GM18867 (cell line): Measurements from ENCODE around the gene TAGLN2.
"Not testable (repeated sequence)": the region's sequence is repeated elsewhere in the genome, so short reads cannot be mapped to it uniquely, and the experiment has no call there.

Source experiments
- ATAC-seq: cut with Tn5 transposase; IDR thresholded peaks from one replicate; pipeline ENCODE4 v1.9.1; 2021; ENCODE audit warnings: mild to moderate bottlenecking, moderate library complexity; ENCODE audit not compliant: unreplicated experiment

The TAGLN2 gene

GRCh38 chr1:159904036-159904435 is 21.3 kb downstream of the TAGLN2 start:
- ATAC-seq, result not testable (repeated sequence)

- ATAC-seq, result no peak
Observed at GRCh38 chr1:159902541-159902940, 22.8 kb downstream of the TAGLN2 start.

GRCh38 chr1:159900755-159901360 is 24.4 kb downstream of the TAGLN2 start:
- no peak for ATAC-seq

- no peak for ATAC-seq
Observed at GRCh38 chr1:159900086-159900680, 25.1 kb downstream of the TAGLN2 start, which contains the start of gene CFAP45. Gene CFAP45, minus strand, starts transcription at chr1:159900165. Its CDS starts 67 bp downstream, at chr1:159900098.

- not testable (repeated sequence) for ATAC-seq
Observed at GRCh38 chr1:159899634-159900033, 25.7 kb downstream of the TAGLN2 start.

GRCh38 chr1:159898527-159898926 is 26.8 kb downstream of the TAGLN2 start:
- no peak for ATAC-seq

- ATAC-seq, result no peak
Observed at GRCh38 chr1:159897962-159898361, 27.3 kb downstream of the TAGLN2 start.

- ATAC-seq, result no peak
Observed at GRCh38 chr1:159896546-159896930, 28.8 kb downstream of the TAGLN2 start.

- no peak for ATAC-seq
Observed at GRCh38 chr1:159895836-159896545, 29.3 kb downstream of the TAGLN2 start.

- ATAC-seq, result no peak
Observed at GRCh38 chr1:159895286-159895685, 30.0 kb downstream of the TAGLN2 start.

- no peak for ATAC-seq
Observed at GRCh38 chr1:159892944-159893343, 32.4 kb downstream of the TAGLN2 start.

GRCh38 chr1:159891275-159892157 is 33.8 kb downstream of the TAGLN2 start:
- peak; percentile 80 for ATAC-seq

GRCh38 chr1:159890390-159890789 is 34.9 kb downstream of the TAGLN2 start:
- no peak for ATAC-seq

GRCh38 chr1:159889821-159890252 is 35.5 kb downstream of the TAGLN2 start:
- ATAC-seq, result peak; percentile 88

- ATAC-seq, result no peak
Observed at GRCh38 chr1:159889202-159889601, 36.1 kb downstream of the TAGLN2 start.

GRCh38 chr1:159884296-159884695 is 41.0 kb downstream of the TAGLN2 start:
- ATAC-seq, result no peak

GRCh38 chr1:159883134-159883533 is 42.2 kb downstream of the TAGLN2 start:
- no peak for ATAC-seq

- no peak for ATAC-seq
Observed at GRCh38 chr1:159882527-159882862, 42.8 kb downstream of the TAGLN2 start.

- ATAC-seq, result no peak
Observed at GRCh38 chr1:159881622-159882526, 43.4 kb downstream of the TAGLN2 start.

GRCh38 chr1:159880430-159880829 is 44.9 kb downstream of the TAGLN2 start:
- ATAC-seq, result no peak
